Thyroid gland (tissue), 4 donors: ENCODE data around the gene RPRD1B. TPM values are rescaled to one million over a fixed set of nuclear protein-coding genes. Genes with fewer than 3 reads are reported as not detected.
"Not testable (repeated sequence)": the region's sequence is repeated elsewhere in the genome, so short reads cannot be mapped to it uniquely, and the experiment has no call there.

Experiments used
- DNase-seq, 2 donors: peaks; one replicate each; pipeline ENCODE4 v3.0.0-alpha.2; 2019
- H3K27ac ChIP-seq, 3 donors: fragments of 200-600 bp; sonication (generic); 1 replicate in 2 of 3; 2 replicates in 1 of 3; pipeline ENCODE4 v1.5.1; 2016 to 2019; ENCODE audit warnings: mild to moderate bottlenecking in 1 of 3, moderate library complexity in 1 of 3
- H3K27me3 ChIP-seq: fragments of 200-600 bp; sonication (generic); one replicate; pipeline ENCODE4 v1.5.1; 2019
- H3K36me3 ChIP-seq, 2 donors: fragments of 200-600 bp; sonication (generic); one replicate each; pipeline ENCODE4 v1.5.1; 2016 to 2019
- H3K4me1 ChIP-seq, 2 donors: fragments of 200-600 bp; sonication (generic); one replicate each; pipeline ENCODE4 v1.5.1; 2017 to 2019
- H3K4me3 ChIP-seq, 3 donors: fragments of 200-600 bp; sonication (generic); replicated peaks in 1 of 3; 1 replicate in 2 of 3; 2 replicates in 1 of 3; pipeline ENCODE4 v1.5.1; 2016; ENCODE audit warnings: mild to moderate bottlenecking in 1 of 3
- H3K9me3 ChIP-seq: fragments of 200-600 bp; sonication (generic); one replicate; pipeline ENCODE4 v1.5.1; 2017
- POLR2A ChIP-seq, 2 donors: fragments of 450-650 bp; IDR thresholded peaks; one replicate each; pipeline ENCODE4 v1.6.1; 2017; ENCODE audit warnings: antibody characterized with exemption in 2 of 2, mild to moderate bottlenecking in 2 of 2, moderate library complexity in 1 of 2
- WGBS, 2 donors: methylation state at CpG; one replicate each; pipeline ENCODE4 v1.1.5; 2017; 5-methylcytosine and 5-hydroxymethylcytosine counted together
- intact Hi-C: fragments of 100-400 bp; cut with DNase I; formaldehyde crosslinking; loops from one replicate; pipeline ENCODE4 v1.15.1; 2023
- total RNA-seq, 4 donors: library from RNA; depleted of rRNA; stranded (reverse); fragments of >200 nt; gene quantifications; one replicate each; pipeline ENCODE4 v1.2.3, GENCODE V29; 2016
- TF ChIP-seq, protein P1 (sequence below), 6 experiments: fragments of 200-600 bp in 3 of 6; fragments of 450-650 bp in 3 of 6; sonication (generic) in 3 of 6; IDR thresholded peaks; one replicate each; pipeline ENCODE4 v1.5.1; 2016 to 2019; ENCODE audit warnings: antibody characterized with exemption in 6 of 6, mild to moderate bottlenecking in 2 of 6, inconsistent platforms in 1 of 6, moderate library complexity in 1 of 6

The RPRD1B gene
- total RNA-seq, 4 donors from 2014 or later = 24.2 to 58.9 (median 27.0) TPM

DNA sequence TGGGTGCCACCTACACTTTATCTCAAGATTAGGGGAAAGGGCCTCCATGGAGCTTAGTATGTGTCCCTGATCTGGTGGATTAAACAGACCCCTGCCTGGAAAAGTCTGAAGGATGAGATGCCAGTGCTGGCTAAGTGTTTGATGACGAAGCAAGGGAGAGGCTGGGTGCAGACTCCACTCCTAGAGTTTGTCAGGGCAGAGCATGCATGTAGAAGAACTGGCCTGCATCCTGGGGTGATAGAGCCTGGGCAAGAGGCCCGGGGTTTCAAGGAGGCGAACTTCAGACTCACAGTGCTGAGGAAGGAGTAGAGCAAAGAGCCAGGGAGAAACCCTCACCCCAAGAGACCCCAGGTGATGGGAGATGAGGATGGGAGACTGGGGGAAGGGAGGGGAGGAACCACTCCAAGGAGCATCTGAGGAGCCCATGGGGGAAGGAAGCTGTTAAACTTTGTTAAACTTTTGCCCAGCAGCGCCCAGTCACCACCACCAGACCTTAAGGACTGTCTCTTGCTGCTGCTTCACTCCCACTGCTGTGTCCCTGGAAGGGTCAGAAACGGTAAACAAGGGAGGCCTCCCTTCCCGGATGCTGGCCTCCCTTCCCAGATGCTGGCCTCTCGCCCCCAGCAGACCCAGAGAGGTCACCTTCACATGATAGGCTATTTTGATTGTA is 61.6 kb downstream of the RPRD1B start:
- Histone ChIP-seq H3K4me3 (no peak overlapping the region), H3K36me3 (peaks cover 8 to 9% of the 10 kb centered on the region in 2 donors), H3K27ac (peak overlapping the region in 1 of 3 donors; percentile 20), H3K9me3 (no peaks in the 10 kb centered on the region), H3K4me1 (peaks cover 0 to 14% of the 10 kb centered on the region in 2 donors), H3K27me3 (no peaks in the 10 kb centered on the region)
- intact Hi-C loops = no loop called here
- WGBS, 2 donors = 79 to 85% methylated on average over 7 of the region's 7 CpGs
- TF ChIP-seq, protein P1, sequence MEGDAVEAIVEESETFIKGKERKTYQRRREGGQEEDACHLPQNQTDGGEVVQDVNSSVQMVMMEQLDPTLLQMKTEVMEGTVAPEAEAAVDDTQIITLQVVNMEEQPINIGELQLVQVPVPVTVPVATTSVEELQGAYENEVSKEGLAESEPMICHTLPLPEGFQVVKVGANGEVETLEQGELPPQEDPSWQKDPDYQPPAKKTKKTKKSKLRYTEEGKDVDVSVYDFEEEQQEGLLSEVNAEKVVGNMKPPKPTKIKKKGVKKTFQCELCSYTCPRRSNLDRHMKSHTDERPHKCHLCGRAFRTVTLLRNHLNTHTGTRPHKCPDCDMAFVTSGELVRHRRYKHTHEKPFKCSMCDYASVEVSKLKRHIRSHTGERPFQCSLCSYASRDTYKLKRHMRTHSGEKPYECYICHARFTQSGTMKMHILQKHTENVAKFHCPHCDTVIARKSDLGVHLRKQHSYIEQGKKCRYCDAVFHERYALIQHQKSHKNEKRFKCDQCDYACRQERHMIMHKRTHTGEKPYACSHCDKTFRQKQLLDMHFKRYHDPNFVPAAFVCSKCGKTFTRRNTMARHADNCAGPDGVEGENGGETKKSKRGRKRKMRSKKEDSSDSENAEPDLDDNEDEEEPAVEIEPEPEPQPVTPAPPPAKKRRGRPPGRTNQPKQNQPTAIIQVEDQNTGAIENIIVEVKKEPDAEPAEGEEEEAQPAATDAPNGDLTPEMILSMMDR (IDR thresholded peaks at IDR 0.05) = no peak
- DNase-seq = no peak

- Histone ChIP-seq H3K27me3 (no peaks in the 10 kb centered on the region), H3K9me3 (no peaks in the 10 kb centered on the region), H3K27ac (no peak overlapping the region), H3K36me3 (no peaks in the 10 kb centered on the region), H3K4me3 (no peak overlapping the region), H3K4me1 (peaks cover 0 to 8% of the 10 kb centered on the region in 2 donors)
- DNase-seq = no peak
- 83 to 89% methylated on average over 1 of the region's 1 CpG for WGBS, 2 donors
- TF ChIP-seq, protein P1 (IDR thresholded peaks at IDR 0.05) = no peak
- no peak for TF ChIP-seq POLR2A (IDR thresholded peaks at IDR 0.05)
- intact Hi-C loops = no loop called here
These were observed 65.4 kb downstream of the RPRD1B start for GRCh38 chr20:38098952-38099351.

GRCh38 chr20:38102206-38102605 is 68.7 kb downstream of the RPRD1B start:
- DNase-seq, H3K4me1 ChIP-seq, H3K27me3 ChIP-seq, intact Hi-C loops, H3K36me3 ChIP-seq, H3K9me3 ChIP-seq, H3K27ac ChIP-seq, H3K4me3 ChIP-seq: not testable (repeated sequence)
- 97 to 98% methylated on average over 5 of the region's 5 CpGs for WGBS, 2 donors

DNA sequence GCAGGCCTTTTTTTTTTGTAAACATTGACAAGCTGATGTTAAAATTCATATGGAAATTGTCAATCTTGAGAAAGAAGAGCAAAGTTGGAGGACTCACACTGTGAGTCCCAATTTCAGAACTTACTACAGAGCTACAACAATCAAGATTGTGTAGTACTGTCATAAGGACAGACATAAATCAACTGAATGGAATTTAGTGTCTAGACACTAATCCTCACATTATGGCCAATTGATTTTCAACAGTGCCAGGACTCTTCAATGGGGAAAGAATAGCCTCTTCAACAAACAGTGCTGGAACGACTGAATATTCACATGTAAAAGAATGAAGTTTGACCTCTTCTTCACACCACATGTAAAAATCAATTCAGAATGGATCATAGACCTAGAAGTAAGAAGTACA is 70.7 kb downstream of the RPRD1B start:
- Histone ChIP-seq H3K4me1 (peaks cover 0 to 2% of the 10 kb centered on the region in 2 donors), H3K9me3 (no peaks in the 10 kb centered on the region), H3K36me3 (no peaks in the 10 kb centered on the region), H3K4me3 (no peak overlapping the region), H3K27me3 (no peaks in the 10 kb centered on the region), H3K27ac (no peak overlapping the region)
- TF ChIP-seq, protein P1 (IDR thresholded peaks at IDR 0.05) = no peak
- TF ChIP-seq POLR2A (IDR thresholded peaks at IDR 0.05) = no peak
- DNase-seq = no peak
- 37% methylated on average over 1 of the region's 1 CpG for WGBS, 2 donors
- intact Hi-C loops = no loop called here

- H3K4me1 ChIP-seq = peaks cover 0 to 18% of the 10 kb centered on the region in 2 donors
- H3K4me3 ChIP-seq = no peak overlapping the region
- DNase-seq = no peak
- H3K9me3 ChIP-seq = no peaks in the 10 kb centered on the region
- 83 to 86% methylated on average over 5 of the region's 5 CpGs for WGBS, 2 donors
- H3K27me3 ChIP-seq = no peaks in the 10 kb centered on the region
- TF ChIP-seq, protein P1 (IDR thresholded peaks at IDR 0.05) = no peak
- no peak for TF ChIP-seq POLR2A (IDR thresholded peaks at IDR 0.05)
- no peak overlapping the region for H3K27ac ChIP-seq
- H3K36me3 ChIP-seq = no peaks in the 10 kb centered on the region
- intact Hi-C loops = no loop called here
These were observed 72.9 kb downstream of the RPRD1B start for GRCh38 chr20:38106461-38106860.

- 89 to 100% methylated on average over 1 of the region's 1 CpG for WGBS, 2 donors
- intact Hi-C loops, H3K9me3 ChIP-seq, H3K27me3 ChIP-seq, DNase-seq, H3K27ac ChIP-seq, H3K4me3 ChIP-seq, H3K36me3 ChIP-seq: not testable (repeated sequence)
- H3K4me1 ChIP-seq = peaks cover 0 to 18% of the 10 kb centered on the region in 2 donors
These were observed 73.8 kb downstream of the RPRD1B start for GRCh38 chr20:38107386-38107785.

- intact Hi-C loops, H3K27ac ChIP-seq, H3K9me3 ChIP-seq, H3K4me3 ChIP-seq, H3K27me3 ChIP-seq, H3K36me3 ChIP-seq, DNase-seq: not testable (repeated sequence)
- WGBS, 2 donors = 86 to 90% methylated on average over 7 of the region's 7 CpGs
- peaks cover 0 to 18% of the 10 kb centered on the region in 2 donors for H3K4me1 ChIP-seq
These were observed 74.4 kb downstream of the RPRD1B start for GRCh38 chr20:38107916-38108315.
